OCI-LY7 (cell line): Measurements from ENCODE around the gene PTCH1.

Experiments used
- CTCF ChIP-seq: fragments of 200-600 bp; sonication (generic); conservative IDR thresholded peaks from 2 replicates; pipeline ENCODE4 v1.5.1; 2014; ENCODE audit warnings: mild to moderate bottlenecking, antibody characterized with exemption, low read length, moderate library complexity, mixed read lengths
- EZH2phosphoT487 ChIP-seq: fragments of 200-600 bp; sonication (generic); IDR thresholded peaks from 2 replicates; pipeline ENCODE4 v1.6.1; 2018; ENCODE audit warnings: low read depth, borderline replicate concordance, mild to moderate bottlenecking, mixed run types, antibody characterized with exemption, low read length, moderate library complexity, mixed read lengths

DNA sequence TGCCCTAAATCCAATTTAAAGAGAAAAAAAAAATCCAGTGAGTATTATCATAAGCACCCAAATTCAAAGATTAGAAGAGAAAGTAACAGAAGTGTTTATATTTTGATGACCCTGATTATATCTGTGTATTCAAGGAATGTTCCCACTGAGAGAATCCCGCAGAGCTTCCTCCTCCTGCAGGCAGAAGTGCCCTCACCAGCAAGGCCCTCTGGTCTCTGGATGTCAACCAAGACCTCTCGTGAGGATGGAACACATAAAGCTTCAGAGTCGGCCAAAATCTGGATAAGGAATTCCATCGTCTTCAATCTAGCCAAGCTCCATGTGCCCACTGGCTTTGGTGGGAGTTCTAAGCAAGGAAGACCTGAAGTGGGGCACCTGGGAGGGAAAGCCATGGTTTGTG, 18.1 kb downstream of the PTCH1 start:
- TF ChIP-seq CTCF: no peak
- TF ChIP-seq EZH2phosphoT487: no peak
